A549 treated with Mapracorat at 1 μM for 4 hours (cell line): Measurements from ENCODE around the gene TNFRSF21. TPM values are rescaled to one million over a fixed set of nuclear protein-coding genes. Genes with fewer than 3 reads are reported as not detected.

Source experiments
- total RNA-seq: library from RNA; stranded (reverse); fragments of 200-300 nt; extraction: Qiagen RNA extraction; gene quantifications from 5 replicates; pipeline ENCODE4 v1.2.3, GENCODE V29; 2022

TNFRSF21 gene
- 14.5 to 16.9 TPM (median 16.0 TPM) in 5 replicates for total RNA-seq

GRCh38 chr6:47309291-47310130 is at the start of gene TNFRSF21:
Gene TNFRSF21, minus strand, starts transcription at chr6:47309905. Its CDS starts 394 bp downstream, at chr6:47309511.

Other genes with a start within 250 kb of the TNFRSF21 start
- 11.9 to 14.8 TPM (median 14.4 TPM) in 5 replicates for gene CD2AP, start 167.9 kb upstream of the TNFRSF21 start, total RNA-seq